Epithelial cell of esophagus (primary cell): ENCODE results near the gene GPX7.

Experiments used
- DNase-seq: peaks from one replicate; pipeline ENCODE4 v3.0.0; 2010; ENCODE audit warnings: low read depth
- H3K4me3 ChIP-seq: 2 replicates; pipeline ENCODE4 v1.5.1; 2011; ENCODE audit warnings: mild to moderate bottlenecking, low read length, control low read depth
- CTCF ChIP-seq: IDR thresholded peaks from 2 replicates; pipeline ENCODE4 v1.5.1; 2011; ENCODE audit warnings: low read depth, mild to moderate bottlenecking, low read length, control low read depth, inconsistent platforms; ENCODE audit not compliant: insufficient read depth; ENCODE audit errors: missing control alignments

Gene GPX7

GRCh38 chr1:52628614-52629324 is 26.6 kb downstream of the GPX7 start:
- no peak for DNase-seq
- H3K4me3 ChIP-seq = no peak overlapping the region
- TF ChIP-seq CTCF = no peak

- H3K4me3 ChIP-seq = no peak overlapping the region
- DNase-seq = no peak
Observed at GRCh38 chr1:52629325-52629643, 27.1 kb downstream of the GPX7 start.

GRCh38 chr1:52629667-52630066 is 27.5 kb downstream of the GPX7 start:
- TF ChIP-seq CTCF = no peak
- H3K4me3 ChIP-seq = no peak overlapping the region
- DNase-seq = no peak

More at GRCh38 chr1:52629325-52629643, 27.1 kb downstream of the GPX7 start:
- no peak for TF ChIP-seq CTCF

- DNase-seq = no peak
- TF ChIP-seq CTCF = no peak
Observed at GRCh38 chr1:52631759-52632331, 29.7 kb downstream of the GPX7 start.

GRCh38 chr1:52632732-52633290 is 30.6 kb downstream of the GPX7 start, which contains the start of gene SHISAL2A:
TSS of gene SHISAL2A (plus strand) at chr1:52633168. CDS start at chr1:52633494, 326 bp downstream.
- no peak within 1 kb of the TSS for H3K4me3 ChIP-seq
- DNase-seq = peak; percentile 41
- TF ChIP-seq CTCF = no peak

More at GRCh38 chr1:52631759-52632331, 29.7 kb downstream of the GPX7 start:
- H3K4me3 ChIP-seq = no peak overlapping the region

- DNase-seq = no peak
- TF ChIP-seq CTCF = no peak
- H3K4me3 ChIP-seq = no peak overlapping the region
Observed at GRCh38 chr1:52633291-52633754, 31.2 kb downstream of the GPX7 start.

GRCh38 chr1:52634111-52634510 is 31.9 kb downstream of the GPX7 start:
- no peak overlapping the region for H3K4me3 ChIP-seq
- no peak for TF ChIP-seq CTCF
- DNase-seq = no peak
